Mammary epithelial cell (primary cell): Measurements from ENCODE around the gene GGA1.

Source experiments
- CTCF ChIP-seq, 2 donors: IDR thresholded peaks in 1 of 2; conservative IDR thresholded peaks in 1 of 2; 2 replicates each; pipeline ENCODE4 v1.5.1; 2011 to 2012; ENCODE audit warnings: inconsistent platforms in 2 of 2, low read length in 2 of 2, mild to moderate bottlenecking in 2 of 2, control low read depth in 1 of 2, low read depth in 1 of 2; ENCODE audit not compliant: insufficient read depth in 1 of 2; ENCODE audit errors: extremely low read depth in 1 of 2
- EZH2 ChIP-seq: IDR thresholded peaks from 2 replicates; pipeline ENCODE4 v1.6.1; 2012; ENCODE audit warnings: low read length, inconsistent platforms, borderline replicate concordance

- TF ChIP-seq CTCF (conservative IDR thresholded peaks at IDR 0.05 in 1 of 2, IDR thresholded peaks at IDR 0.05 in 1 of 2; ENCODE audit: extremely low read depth in 1 of 2, insufficient read depth in 1 of 2, low read depth in 1 of 2, low read length in 2 of 2) = no peak
- no peak for TF ChIP-seq EZH2
Measured at GRCh38 chr22:37588546-37589215, 20.0 kb upstream of the GGA1 start.
